AG10803 (cell line): ENCODE measurements around the gene RASAL2.

ENCODE experiments used
- DNase-seq: peaks from one replicate; pipeline ENCODE4 v3.0.0; 2010; ENCODE audit warnings: low read depth
- H3K4me3 ChIP-seq: 2 replicates; pipeline ENCODE4 v1.5.1; 2011; ENCODE audit warnings: mild to moderate bottlenecking, low read length, control low read depth
- TF ChIP-seq, protein P1 (sequence below): conservative IDR thresholded peaks from 2 replicates; pipeline ENCODE4 v1.5.1; 2011; ENCODE audit warnings: mild to moderate bottlenecking, low read length, control low read depth, inconsistent platforms

Gene RASAL2

GRCh38 chr1:178051071-178051470 lies 42.8 kb upstream of the RASAL2 start:
- no peak for DNase-seq
- no peak overlapping the region for H3K4me3 ChIP-seq
- TF ChIP-seq, protein P1, sequence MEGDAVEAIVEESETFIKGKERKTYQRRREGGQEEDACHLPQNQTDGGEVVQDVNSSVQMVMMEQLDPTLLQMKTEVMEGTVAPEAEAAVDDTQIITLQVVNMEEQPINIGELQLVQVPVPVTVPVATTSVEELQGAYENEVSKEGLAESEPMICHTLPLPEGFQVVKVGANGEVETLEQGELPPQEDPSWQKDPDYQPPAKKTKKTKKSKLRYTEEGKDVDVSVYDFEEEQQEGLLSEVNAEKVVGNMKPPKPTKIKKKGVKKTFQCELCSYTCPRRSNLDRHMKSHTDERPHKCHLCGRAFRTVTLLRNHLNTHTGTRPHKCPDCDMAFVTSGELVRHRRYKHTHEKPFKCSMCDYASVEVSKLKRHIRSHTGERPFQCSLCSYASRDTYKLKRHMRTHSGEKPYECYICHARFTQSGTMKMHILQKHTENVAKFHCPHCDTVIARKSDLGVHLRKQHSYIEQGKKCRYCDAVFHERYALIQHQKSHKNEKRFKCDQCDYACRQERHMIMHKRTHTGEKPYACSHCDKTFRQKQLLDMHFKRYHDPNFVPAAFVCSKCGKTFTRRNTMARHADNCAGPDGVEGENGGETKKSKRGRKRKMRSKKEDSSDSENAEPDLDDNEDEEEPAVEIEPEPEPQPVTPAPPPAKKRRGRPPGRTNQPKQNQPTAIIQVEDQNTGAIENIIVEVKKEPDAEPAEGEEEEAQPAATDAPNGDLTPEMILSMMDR, result no peak

DNA sequence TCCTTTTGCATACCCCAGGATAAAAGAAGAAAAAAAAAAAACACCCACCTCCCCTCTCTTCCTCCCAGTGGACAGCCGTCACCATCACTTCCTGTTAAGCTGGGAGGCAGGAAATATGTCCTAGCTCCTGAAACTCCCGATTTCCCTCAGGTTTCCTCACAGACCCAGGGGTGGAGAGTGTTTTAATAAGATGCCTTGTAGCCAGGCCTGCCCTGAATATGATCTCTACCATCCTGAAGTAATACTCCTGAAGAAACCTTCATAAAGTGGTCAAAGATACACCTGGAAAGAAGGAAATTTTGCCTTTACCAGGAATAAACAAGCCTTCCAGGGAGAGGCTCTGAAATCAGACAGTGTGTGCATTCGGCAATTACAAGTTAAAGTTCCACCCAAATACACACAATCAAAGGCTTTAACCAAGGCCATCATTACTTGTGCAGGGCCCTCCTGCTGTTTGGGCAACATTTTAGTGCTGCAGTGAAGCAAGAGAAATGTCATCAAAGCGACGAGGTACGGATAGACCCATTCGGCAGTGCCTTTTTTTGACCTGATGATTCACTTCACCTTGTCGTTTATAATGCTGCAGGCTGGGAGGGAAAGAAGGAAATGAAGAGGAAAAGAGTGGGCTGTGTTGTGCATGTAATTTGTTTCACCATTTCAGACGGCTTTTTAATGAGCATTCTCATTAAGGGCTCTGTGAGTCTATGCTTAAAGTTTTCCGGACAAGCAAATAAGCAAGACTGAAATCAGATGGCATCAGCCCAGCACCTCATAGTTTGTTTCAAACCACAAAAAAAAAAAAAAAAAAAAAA lies 41.0 kb upstream of the RASAL2 start:
- DNase-seq, result peak; percentile 69
- TF ChIP-seq, protein P1, result no peak
- no peak overlapping the region for H3K4me3 ChIP-seq

DNA sequence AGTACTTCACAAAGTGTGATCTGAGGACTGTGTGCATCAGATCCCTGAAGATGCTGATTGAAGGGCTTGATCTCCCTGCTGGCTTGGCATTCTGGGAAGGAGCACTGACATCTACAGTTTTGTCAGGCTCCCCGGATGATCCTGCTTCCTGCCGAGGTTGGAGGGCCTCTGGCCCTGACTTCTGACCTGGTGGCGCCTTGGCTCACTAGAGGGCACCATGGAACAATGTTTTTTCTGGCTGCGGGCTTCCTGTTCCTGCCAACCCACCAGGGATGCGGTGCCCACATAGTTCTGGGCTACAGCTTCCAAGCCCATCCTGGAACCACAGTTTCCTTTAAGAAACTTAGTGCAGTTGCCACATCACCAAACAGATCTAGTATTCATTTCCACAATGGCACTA lies 38.8 kb upstream of the RASAL2 start:
- DNase-seq, result peak; percentile 74
- H3K4me3 ChIP-seq, result no peak overlapping the region

GRCh38 chr1:178055779-178056471 lies 38.0 kb upstream of the RASAL2 start:
- TF ChIP-seq, protein P1, result no peak; the same call in 1 of the 2 replicates
- no peak for DNase-seq
- no peak overlapping the region for H3K4me3 ChIP-seq

More for the DNA sequence above, 38.8 kb upstream of the RASAL2 start:
- TF ChIP-seq, protein P1, result peak; percentile 43

DNA sequence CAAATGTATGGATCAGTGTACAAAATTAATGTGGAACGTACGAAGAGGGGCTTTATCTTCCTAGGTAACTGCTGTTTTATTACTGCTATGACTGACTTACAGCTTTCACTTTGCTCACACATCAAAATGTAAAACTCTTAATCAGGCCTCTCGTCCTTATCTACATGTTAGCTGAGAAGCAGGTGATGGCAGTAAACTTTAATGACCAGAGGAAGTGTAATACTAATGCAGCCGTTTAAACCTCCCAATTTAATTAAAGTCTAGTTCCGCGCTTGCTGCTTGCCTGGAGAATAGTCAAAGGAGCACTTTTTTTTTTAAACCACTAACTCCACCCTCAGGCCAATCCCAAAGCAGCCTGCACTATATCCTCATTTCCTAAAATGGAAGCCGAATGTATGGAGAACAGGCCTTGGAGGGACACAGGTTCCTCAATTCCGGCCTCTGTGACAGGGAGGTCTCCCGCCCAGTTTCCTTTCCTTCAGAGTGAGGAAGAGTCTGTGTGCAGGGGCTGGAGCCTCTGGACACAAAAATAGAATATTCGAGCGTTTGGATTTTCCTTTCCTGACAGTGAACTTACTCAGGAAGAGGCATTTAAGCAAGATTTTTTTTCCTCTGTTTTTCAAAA lies 36.7 kb upstream of the RASAL2 start:
- H3K4me3 ChIP-seq, result no peak overlapping the region
- no peak for DNase-seq
- TF ChIP-seq, protein P1, result no peak

DNA sequence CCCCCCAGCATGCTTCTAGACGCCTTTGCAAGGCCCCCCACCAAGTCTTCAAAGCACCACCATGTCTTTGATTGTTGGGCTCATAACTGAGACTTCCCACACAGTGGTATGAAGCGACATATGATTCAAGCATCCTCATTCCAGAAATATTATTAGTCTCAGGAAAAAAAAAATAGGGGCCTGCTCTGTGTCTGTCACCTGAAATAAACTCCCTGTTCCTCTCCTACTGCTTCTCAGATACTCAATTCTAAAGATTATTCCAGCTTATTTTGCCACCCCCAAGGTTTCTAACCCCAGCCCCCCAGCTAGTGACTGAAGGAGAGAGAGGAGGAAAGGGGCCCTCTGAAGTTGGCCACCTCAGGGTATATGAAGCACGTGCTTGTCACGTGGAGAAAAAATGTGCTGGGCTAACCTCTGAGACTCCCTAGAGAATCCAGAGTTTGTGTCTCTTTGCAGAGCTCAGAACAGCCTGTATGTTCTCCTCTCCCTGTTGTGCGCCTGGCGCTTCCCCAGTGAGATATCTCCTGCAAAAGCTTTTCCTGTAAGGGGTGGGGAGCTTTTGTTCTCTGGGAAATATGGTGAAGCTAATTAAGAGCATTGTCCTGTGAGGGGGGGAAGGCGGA lies 35.9 kb upstream of the RASAL2 start:
- DNase-seq, result peak; percentile 81
- TF ChIP-seq, protein P1, result no peak
- H3K4me3 ChIP-seq, result no peak overlapping the region
